Suprapubic skin (tissue), 4 donors: ENCODE results near the gene SLC25A17. TPM values are rescaled to one million over a fixed set of nuclear protein-coding genes. Genes with fewer than 3 reads are reported as not detected.

ENCODE experiments used
- DNase-seq, 2 donors: peaks; one replicate each; pipeline ENCODE4 v3.0.0-alpha.2; 2019; ENCODE audit warnings: low spot score in 2 of 2
- H3K27ac ChIP-seq: fragments of 200-600 bp; sonication (generic); one replicate; pipeline ENCODE4 v1.5.1; 2019
- H3K27me3 ChIP-seq: fragments of 200-600 bp; sonication (generic); one replicate; pipeline ENCODE4 v1.5.1; 2019
- H3K36me3 ChIP-seq: fragments of 200-600 bp; sonication (generic); one replicate; pipeline ENCODE4 v1.5.1; 2019
- H3K4me1 ChIP-seq: fragments of 200-600 bp; sonication (generic); one replicate; pipeline ENCODE4 v1.5.1; 2019
- H3K4me3 ChIP-seq: fragments of 200-600 bp; sonication (generic); one replicate; pipeline ENCODE4 v1.5.1; 2019; ENCODE audit warnings: mild to moderate bottlenecking
- H3K9me3 ChIP-seq: fragments of 200-600 bp; sonication (generic); one replicate; pipeline ENCODE4 v1.5.1; 2019
- CTCF ChIP-seq, 2 donors: fragments of 200-600 bp in 1 of 2; fragments of 450-650 bp in 1 of 2; sonication (generic) in 1 of 2; IDR thresholded peaks; one replicate each; pipeline ENCODE4 v1.5.1; 2016 to 2019; ENCODE audit warnings: antibody characterized with exemption in 2 of 2, mild to moderate bottlenecking in 1 of 2, moderate library complexity in 1 of 2
- EP300 ChIP-seq: sonication (generic); formaldehyde crosslinking; IDR thresholded peaks from one replicate; pipeline ENCODE4 v1.6.1; 2017; ENCODE audit warnings: antibody characterized with exemption
- POLR2A ChIP-seq, 2 donors: fragments of 450-650 bp; IDR thresholded peaks; one replicate each; pipeline ENCODE4 v1.6.1; 2017; ENCODE audit warnings: antibody characterized with exemption in 2 of 2, mild to moderate bottlenecking in 2 of 2, moderate library complexity in 2 of 2
- POLR2AphosphoS5 ChIP-seq, 3 donors: sonication (generic); formaldehyde crosslinking; IDR thresholded peaks; one replicate each; pipeline ENCODE4 v1.6.1; 2017; ENCODE audit warnings: antibody characterized with exemption in 3 of 3
- WGBS: methylation state at CpG from one replicate; pipeline ENCODE4 v1.1.5; 2018; 5-methylcytosine and 5-hydroxymethylcytosine counted together
- total RNA-seq, 4 donors: library from RNA; depleted of rRNA; stranded (reverse); fragments of >200 nt; gene quantifications; one replicate each; pipeline ENCODE4 v1.1.0, GENCODE V29; 2016

SLC25A17 gene
- total RNA-seq, 4 donors from 2014 or later, result 16.1 to 31.0 (median 19.8) TPM

- no peak for TF ChIP-seq POLR2AphosphoS5 (IDR thresholded peaks at IDR 0.05)
- TF ChIP-seq EP300, result no peak
- TF ChIP-seq POLR2A (IDR thresholded peaks at IDR 0.05), result no peak
- no peak for TF ChIP-seq CTCF (IDR thresholded peaks at IDR 0.05)
- Histone ChIP-seq H3K27ac (no peak overlapping the region), H3K4me3 (peak overlapping the region; percentile 90), H3K27me3 (no peaks in the 10 kb centered on the region), H3K9me3 (no peaks in the 10 kb centered on the region), H3K4me1 (peaks cover 31% of the 10 kb centered on the region), H3K36me3 (peaks cover 4% of the 10 kb centered on the region)
- 17% methylated on average over 14 of the region's 14 CpGs for WGBS
- DNase-seq, result no peak
These were observed 877 bp downstream of the SLC25A17 start for GRCh38 chr22:40818192-40818746.

- 89% methylated on average over 4 of the region's 4 CpGs for WGBS
- no peak for TF ChIP-seq EP300
- TF ChIP-seq POLR2AphosphoS5 (IDR thresholded peaks at IDR 0.05), result no peak
- TF ChIP-seq CTCF (IDR thresholded peaks at IDR 0.05), result no peak
- no peak for TF ChIP-seq POLR2A (IDR thresholded peaks at IDR 0.05)
- Histone ChIP-seq H3K4me1 (peaks cover 31% of the 10 kb centered on the region), H3K36me3 (no peaks in the 10 kb centered on the region), H3K4me3 (peak overlapping the region; percentile 90), H3K27ac (no peak overlapping the region), H3K9me3 (no peaks in the 10 kb centered on the region), H3K27me3 (no peaks in the 10 kb centered on the region)
- DNase-seq, result no peak
These were observed 1.4 kb downstream of the SLC25A17 start for GRCh38 chr22:40817737-40818136.

GRCh38 chr22:40813912-40814315 lies 5.2 kb downstream of the SLC25A17 start:
- H3K27me3 ChIP-seq, result no peaks in the 10 kb centered on the region
- TF ChIP-seq POLR2A (IDR thresholded peaks at IDR 0.05), result no peak
- no peaks in the 10 kb centered on the region for H3K9me3 ChIP-seq
- no peak for DNase-seq
- H3K36me3 ChIP-seq, result no peaks in the 10 kb centered on the region
- no peak overlapping the region for H3K4me3 ChIP-seq
- H3K4me1 ChIP-seq, result peaks cover 20% of the 10 kb centered on the region
- H3K27ac ChIP-seq, result no peak overlapping the region

GRCh38 chr22:40808018-40808841 lies 10.9 kb downstream of the SLC25A17 start:
- peaks cover 13% of the 10 kb centered on the region for H3K4me1 ChIP-seq
- TF ChIP-seq POLR2AphosphoS5 (IDR thresholded peaks at IDR 0.05) (no peak), POLR2A (IDR thresholded peaks at IDR 0.05) (no peak), CTCF (IDR thresholded peaks at IDR 0.05) (no peak), EP300 (no peak)
- no peak overlapping the region for H3K27ac ChIP-seq
- no peaks in the 10 kb centered on the region for H3K27me3 ChIP-seq
- no peak overlapping the region for H3K4me3 ChIP-seq
- 45% methylated on average over 6 of the region's 6 CpGs for WGBS
- no peak for DNase-seq
- peaks cover 4% of the 10 kb centered on the region for H3K36me3 ChIP-seq
- H3K9me3 ChIP-seq, result no peaks in the 10 kb centered on the region

- H3K36me3 ChIP-seq, result peaks cover 4% of the 10 kb centered on the region
- 90% methylated on average over 3 of the region's 3 CpGs for WGBS
- TF ChIP-seq POLR2A (IDR thresholded peaks at IDR 0.05) (no peak), EP300 (no peak), CTCF (IDR thresholded peaks at IDR 0.05) (no peak), POLR2AphosphoS5 (IDR thresholded peaks at IDR 0.05) (no peak)
- peaks cover 13% of the 10 kb centered on the region for H3K4me1 ChIP-seq
- no peak overlapping the region for H3K27ac ChIP-seq
- no peaks in the 10 kb centered on the region for H3K9me3 ChIP-seq
- no peak for DNase-seq
- no peaks in the 10 kb centered on the region for H3K27me3 ChIP-seq
- no peak overlapping the region for H3K4me3 ChIP-seq
These were observed 12.4 kb downstream of the SLC25A17 start for GRCh38 chr22:40806711-40807110.
